Omental fat pad (tissue), 4 donors: Measurements from ENCODE around the gene MYO1E. TPM values are rescaled to one million over a fixed set of nuclear protein-coding genes. Genes with fewer than 3 reads are reported as not detected.

Experiments
- ATAC-seq: fragments of 150-250 bp; one replicate; pipeline ENCODE4 v1.9.1; 2016; ENCODE audit warnings: mild to moderate bottlenecking, moderate library complexity; ENCODE audit not compliant: low FRiP score
- DNase-seq: peaks from one replicate; pipeline ENCODE4 v3.0.0-alpha.2; 2019; ENCODE audit warnings: low spot score
- total RNA-seq, 4 donors: library from RNA; depleted of rRNA; stranded (reverse); fragments of >200 nt; gene quantifications; one replicate each; pipeline ENCODE4 v1.1.0, GENCODE V29; 2016
- TF ChIP-seq, protein P1 (sequence below), 3 donors: fragments of 450-650 bp; IDR thresholded peaks; one replicate each; pipeline ENCODE4 v1.5.1; 2016 to 2017; ENCODE audit warnings: antibody characterized with exemption in 3 of 3, mild to moderate bottlenecking in 3 of 3, moderate library complexity in 2 of 3

Gene MYO1E
- total RNA-seq, 4 donors from 2014 or later = 35.7 to 193 (median 68.0) TPM

DNA sequence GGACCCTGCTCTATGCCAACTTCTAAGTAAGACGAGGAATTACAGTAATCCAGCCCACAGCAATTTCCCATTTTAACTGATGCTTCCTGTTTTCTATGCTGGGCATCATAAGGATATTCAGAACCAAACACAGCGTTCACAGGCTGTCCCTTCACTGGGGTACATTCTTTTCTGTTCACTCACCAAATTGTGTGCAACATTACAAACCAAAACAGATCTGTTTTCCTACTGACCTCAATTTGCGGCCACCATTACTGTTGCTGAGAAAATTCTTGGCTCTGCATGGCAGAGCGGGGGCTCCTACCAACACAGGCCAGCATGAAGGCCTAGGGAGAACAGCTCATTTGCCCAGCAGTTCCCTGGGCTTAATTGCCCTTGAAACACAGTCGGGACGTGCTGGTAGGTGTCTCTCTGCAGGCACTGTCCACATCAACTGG, 76.5 kb downstream of the MYO1E start:
- TF ChIP-seq, protein P1, sequence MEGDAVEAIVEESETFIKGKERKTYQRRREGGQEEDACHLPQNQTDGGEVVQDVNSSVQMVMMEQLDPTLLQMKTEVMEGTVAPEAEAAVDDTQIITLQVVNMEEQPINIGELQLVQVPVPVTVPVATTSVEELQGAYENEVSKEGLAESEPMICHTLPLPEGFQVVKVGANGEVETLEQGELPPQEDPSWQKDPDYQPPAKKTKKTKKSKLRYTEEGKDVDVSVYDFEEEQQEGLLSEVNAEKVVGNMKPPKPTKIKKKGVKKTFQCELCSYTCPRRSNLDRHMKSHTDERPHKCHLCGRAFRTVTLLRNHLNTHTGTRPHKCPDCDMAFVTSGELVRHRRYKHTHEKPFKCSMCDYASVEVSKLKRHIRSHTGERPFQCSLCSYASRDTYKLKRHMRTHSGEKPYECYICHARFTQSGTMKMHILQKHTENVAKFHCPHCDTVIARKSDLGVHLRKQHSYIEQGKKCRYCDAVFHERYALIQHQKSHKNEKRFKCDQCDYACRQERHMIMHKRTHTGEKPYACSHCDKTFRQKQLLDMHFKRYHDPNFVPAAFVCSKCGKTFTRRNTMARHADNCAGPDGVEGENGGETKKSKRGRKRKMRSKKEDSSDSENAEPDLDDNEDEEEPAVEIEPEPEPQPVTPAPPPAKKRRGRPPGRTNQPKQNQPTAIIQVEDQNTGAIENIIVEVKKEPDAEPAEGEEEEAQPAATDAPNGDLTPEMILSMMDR (IDR thresholded peaks at IDR 0.05) = no peak
- DNase-seq = no peak
- ATAC-seq = peak; percentile 29

DNA sequence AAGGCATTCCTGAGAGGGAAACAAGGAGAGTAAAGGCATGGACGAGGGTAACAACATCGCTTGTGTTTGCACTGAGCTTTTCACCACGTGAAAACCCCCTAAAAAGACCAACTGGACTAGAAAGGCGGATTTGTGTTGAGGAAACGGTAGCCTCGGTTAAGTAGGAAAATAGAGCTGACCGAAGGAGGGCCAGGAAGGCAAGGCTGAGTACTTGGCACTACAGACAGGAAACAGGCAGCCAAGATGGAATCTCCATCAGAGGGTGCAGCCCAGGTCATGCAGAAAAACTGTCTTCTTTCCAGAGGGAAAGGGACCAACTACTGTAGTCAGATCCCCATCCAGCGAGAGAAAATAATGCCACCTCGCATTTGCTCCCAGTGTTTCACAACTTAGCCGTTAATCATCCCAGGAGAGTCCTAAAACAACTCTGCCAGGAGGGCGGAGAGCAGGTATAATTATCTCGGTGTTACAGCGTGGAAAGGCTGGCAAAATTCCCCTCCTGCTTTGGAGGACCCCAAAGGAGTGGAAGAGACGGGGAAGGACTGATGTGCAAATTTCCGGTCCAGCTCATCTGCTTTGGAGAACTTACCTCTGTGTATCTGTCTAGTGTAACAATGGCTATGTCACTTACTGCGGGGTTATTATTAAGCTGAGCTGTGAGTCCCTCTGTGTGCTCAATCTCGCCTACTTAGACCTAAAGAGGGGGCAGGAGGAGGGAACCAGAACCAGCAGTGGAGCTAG, 77.2 kb downstream of the MYO1E start:
- TF ChIP-seq, protein P1 (IDR thresholded peaks at IDR 0.05) = no peak
- ATAC-seq (no peak), DNase-seq (no peak)

DNA sequence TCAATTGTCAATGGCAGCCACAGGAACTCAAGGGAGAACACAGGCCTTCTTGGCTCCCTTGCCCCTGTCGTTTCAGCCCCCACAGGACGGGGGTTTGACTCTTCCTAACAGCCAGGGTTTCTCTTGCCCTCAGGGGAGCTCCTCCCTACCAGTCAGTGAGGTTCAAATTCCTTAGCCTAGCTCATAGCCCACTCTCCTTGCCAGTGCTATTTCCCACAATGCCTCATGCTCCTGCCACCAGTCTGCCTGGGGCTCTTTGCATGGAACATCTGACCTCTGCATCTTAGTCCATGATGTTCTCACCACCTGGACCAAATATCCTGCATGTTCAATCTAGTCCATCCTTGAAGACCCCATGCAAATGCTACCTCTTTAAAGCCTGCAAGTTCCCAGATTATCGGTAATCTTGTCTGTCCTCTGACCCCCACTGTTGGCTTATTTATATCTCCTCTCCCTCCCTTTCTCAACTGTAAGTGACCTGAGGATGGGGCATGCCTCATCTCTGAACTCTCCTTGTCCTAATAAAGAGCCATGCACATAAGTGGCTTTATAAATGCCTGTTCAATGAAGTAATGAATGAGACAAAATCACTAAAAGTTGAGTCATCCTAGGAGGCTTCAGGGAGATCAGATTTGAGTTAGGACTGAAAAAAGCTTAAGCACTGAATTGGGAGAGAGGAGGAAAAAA, 78.0 kb downstream of the MYO1E start:
- peak; percentile 23 for ATAC-seq
- TF ChIP-seq, protein P1 (IDR thresholded peaks at IDR 0.05) = no peak
- no peak for DNase-seq

DNA sequence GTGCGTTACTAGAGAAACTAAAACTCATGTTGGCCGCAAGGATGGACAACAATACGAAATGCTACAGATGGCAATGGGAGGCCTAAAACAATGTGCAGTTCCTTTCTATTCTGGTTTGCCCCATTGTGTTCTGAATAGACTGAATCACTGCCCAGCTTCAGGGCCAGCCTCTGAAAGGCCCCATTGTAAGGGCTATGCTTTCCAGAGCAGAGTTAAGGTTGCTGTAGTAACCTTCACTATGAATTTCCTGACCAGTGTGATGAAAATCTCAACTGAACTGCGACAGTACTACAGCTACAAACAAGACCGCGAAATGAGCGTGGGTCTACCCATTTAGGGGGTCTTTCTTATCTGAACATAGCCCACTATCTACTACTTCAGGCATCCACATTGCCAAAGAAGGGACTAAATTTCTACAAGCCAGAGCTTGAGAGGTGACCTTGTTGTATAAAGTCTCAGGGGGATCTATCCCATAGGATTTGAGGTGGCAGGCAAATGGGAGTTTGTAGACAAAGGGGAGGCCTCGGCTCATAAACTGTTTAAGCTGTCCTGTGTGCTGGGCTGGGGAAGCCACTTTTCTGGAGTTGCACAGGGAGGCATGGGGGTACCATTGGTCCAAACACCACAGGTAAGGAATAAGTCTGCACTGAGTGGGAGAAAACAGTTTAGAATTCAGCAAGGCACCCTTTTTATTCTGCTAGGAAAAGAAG, 80.1 kb downstream of the MYO1E start:
- ATAC-seq = no peak
- TF ChIP-seq, protein P1 (IDR thresholded peaks at IDR 0.05) = no peak
- no peak for DNase-seq

DNA sequence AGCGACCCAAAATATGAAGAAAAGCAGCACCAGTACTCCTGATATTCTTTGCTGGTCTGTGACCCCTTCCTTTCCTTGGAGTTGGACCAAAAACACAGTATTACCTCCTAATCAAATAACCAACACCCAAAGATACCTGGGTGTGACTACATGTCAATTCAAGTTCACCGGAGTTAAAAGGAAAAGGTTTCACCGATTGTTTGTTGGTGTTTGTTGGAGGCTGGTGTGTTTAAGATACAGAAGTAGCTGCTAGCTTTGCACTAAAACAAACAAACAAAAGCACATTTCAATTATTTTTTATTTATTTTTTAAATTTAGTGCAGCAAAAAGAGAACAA, 81.5 kb downstream of the MYO1E start:
- no peak for ATAC-seq
- no peak for DNase-seq
- TF ChIP-seq, protein P1 (IDR thresholded peaks at IDR 0.05) = no peak

DNA sequence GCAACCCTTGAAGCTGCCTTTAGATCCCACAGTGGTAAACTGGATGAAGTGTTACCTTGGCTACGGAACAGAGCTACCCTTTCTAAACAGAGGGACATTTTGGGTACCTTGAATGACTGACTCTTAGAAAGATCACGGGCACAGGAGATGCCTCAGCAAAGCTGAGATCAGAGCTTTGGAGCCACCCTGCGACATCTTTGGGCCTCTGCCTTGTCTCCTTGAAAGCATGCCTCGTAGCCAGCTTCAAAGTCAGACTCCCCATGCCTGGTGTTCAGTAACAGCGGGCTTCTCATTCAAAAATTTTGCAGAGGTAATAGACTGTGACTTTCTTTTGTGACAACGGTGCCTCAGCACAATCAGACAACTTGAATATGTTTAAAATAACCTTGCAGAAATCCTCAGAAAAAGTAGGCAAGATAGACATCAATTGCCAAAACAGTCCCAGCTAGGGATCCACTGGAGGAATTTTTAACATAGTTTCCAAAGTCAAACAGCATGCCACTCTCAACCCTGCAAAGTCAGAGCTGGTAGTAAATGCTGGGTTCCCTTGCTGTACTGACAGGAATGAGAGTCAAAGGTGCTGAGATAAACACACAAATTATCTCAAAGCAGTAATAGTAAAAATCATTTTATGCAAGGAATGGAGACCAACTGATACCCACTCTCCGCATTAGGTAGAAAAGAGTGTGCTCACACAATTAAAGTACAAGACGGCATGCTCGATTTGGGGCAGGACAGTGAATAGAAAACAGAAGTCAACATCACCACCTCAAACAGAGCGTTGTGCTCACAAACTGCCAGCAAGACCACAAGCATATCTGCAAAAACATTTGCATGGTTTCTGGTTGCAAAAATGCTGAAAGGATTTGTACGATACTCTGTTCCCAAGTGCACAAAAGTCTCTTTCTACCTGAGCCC, 82.1 kb downstream of the MYO1E start:
- DNase-seq = no peak
- no peak for ATAC-seq
- TF ChIP-seq, protein P1 (IDR thresholded peaks at IDR 0.05) = no peak
